HepG2 (cell line): Measurements from ENCODE around the gene VPS54. TPM values are rescaled to one million over a fixed set of nuclear protein-coding genes. Genes with fewer than 3 reads are reported as not detected.
A peak's percentile ranks its signal among the peaks of the same experiment; 100 is the strongest.

ENCODE experiments used
- FOXK1 ChIP-seq: sonication (generic); formaldehyde crosslinking; IDR thresholded peaks from 2 replicates; pipeline ENCODE4 v1.4.0; 2020; ENCODE audit warnings: low read depth, missing genetic modification reagents, borderline replicate concordance
- HOMEZ ChIP-seq: IDR thresholded peaks from 2 replicates; pipeline ENCODE4 v1.6.1; 2016; ENCODE audit warnings: low read depth
- KLF16 ChIP-seq, 2 experiments: sonication (generic) in 1 of 2; formaldehyde crosslinking in 1 of 2; IDR thresholded peaks; 2 replicates each; pipeline versions ENCODE4 v1.6.1 to v1.8.0; 2016 to 2023; ENCODE audit warnings: missing genetic modification reagents in 2 of 2, missing compliant biosample characterization in 1 of 2
- MLLT10 ChIP-seq: sonication (generic); formaldehyde crosslinking; IDR thresholded peaks from 2 replicates; pipeline ENCODE4 v1.4.0; 2020; ENCODE audit warnings: missing genetic modification reagents
- MXD3 ChIP-seq: IDR thresholded peaks from 2 replicates; pipeline ENCODE4 v1.6.1; 2016; ENCODE audit warnings: mild to moderate bottlenecking, missing biosample characterization, missing genetic modification reagents
- NFYC ChIP-seq: IDR thresholded peaks from 2 replicates; pipeline ENCODE4 v1.6.1; 2016; ENCODE audit warnings: missing genetic modification reagents, missing compliant biosample characterization
- SNAPC4 ChIP-seq: sonication (generic); formaldehyde crosslinking; IDR thresholded peaks from 2 replicates; pipeline ENCODE4 v1.4.0; 2020; ENCODE audit warnings: mild to moderate bottlenecking, missing genetic modification reagents
- USF2 ChIP-seq, 2 experiments: sonication (generic) in 1 of 2; formaldehyde crosslinking in 1 of 2; IDR thresholded peaks; 2 replicates each; pipeline versions ENCODE4 v1.5.1 to v1.6.1; 2011 to 2020; ENCODE audit warnings: borderline replicate concordance in 1 of 2, low read depth in 1 of 2, low read length in 1 of 2, mild to moderate bottlenecking in 1 of 2, missing genetic modification reagents in 1 of 2, moderate library complexity in 1 of 2
- ZFP90 ChIP-seq: sonication (generic); formaldehyde crosslinking; IDR thresholded peaks from 2 replicates; pipeline ENCODE4 v1.8.0; 2022; ENCODE audit warnings: missing genetic modification reagents, mild to moderate bottlenecking, inconsistent platforms, borderline replicate concordance
- ZNF512B ChIP-seq: sonication (generic); formaldehyde crosslinking; IDR thresholded peaks from 2 replicates; pipeline ENCODE4 v1.5.1; 2020; ENCODE audit warnings: missing genetic modification reagents, mild to moderate bottlenecking, borderline replicate concordance
- ZNF546 ChIP-seq: sonication (generic); formaldehyde crosslinking; conservative IDR thresholded peaks from 2 replicates; pipeline ENCODE4 v1.8.1; 2023; ENCODE audit warnings: mild to moderate bottlenecking, missing genetic modification reagents
- ZNF549 ChIP-seq: sonication (generic); formaldehyde crosslinking; IDR thresholded peaks from 2 replicates; pipeline ENCODE4 v1.5.0; 2020; ENCODE audit warnings: missing genetic modification reagents
- ZNF572 ChIP-seq: sonication (generic); formaldehyde crosslinking; IDR thresholded peaks from 2 replicates; pipeline ENCODE4 v1.5.1; 2020; ENCODE audit warnings: mild to moderate bottlenecking, missing genetic modification reagents
- ZNF761 ChIP-seq: sonication (generic); formaldehyde crosslinking; conservative IDR thresholded peaks from 2 replicates; pipeline ENCODE4 v1.4.0; 2020; ENCODE audit warnings: mild to moderate bottlenecking, missing genetic modification reagents
- polyA plus RNA-seq, 8 experiments: library from polyadenylated mRNA; depleted of rRNA in 3 of 8; stranded (reverse) in 7 of 8; unstranded in 1 of 8; fragments of >200 nt; fragmentation: Illumina TruSeq in 4 of 8; extraction: Trizol in 4 of 8; gene quantifications; 2 replicates each; pipeline versions ENCODE4 v1.2.1 to v1.2.3, GENCODE V29; 2011 to 2016; ENCODE audit warnings: low read depth in 4 of 8, missing spikeins in 1 of 8, mixed read lengths in 1 of 8; ENCODE audit not compliant: insufficient read depth in 1 of 8
- total RNA-seq, 5 experiments: library from RNA; depleted of rRNA; stranded (reverse); fragments of >200 nt; fragmentation: Illumina TruSeq; extraction: Trizol; gene quantifications; 2 replicates each; pipeline ENCODE4 v1.2.3, GENCODE V29; 2016; ENCODE audit warnings: low read depth in 1 of 5

The VPS54 gene
- total and polyA plus RNA-seq, 2 of the 13 experiments (the other 11 are each of a cell fraction or from before 2014, with no cell fraction given): 64.7 to 77.5 TPM

- TF ChIP-seq USF2 (IDR thresholded peaks at IDR 0.05; ENCODE audit: low read depth, low read length): no peak
- no peak for TF ChIP-seq USF2 (CRISPR knock-in tag; IDR thresholded peaks at IDR 0.05; ENCODE audit: borderline replicate concordance)
- no peak for TF ChIP-seq NFYC
- peak in 1 of 2 experiments; percentile 44; a peak in 1 of 4 replicates for TF ChIP-seq KLF16 (CRISPR knock-in tag; IDR thresholded peaks at IDR 0.05)
- no peak for TF ChIP-seq ZNF512B
- peak; percentile 79 for TF ChIP-seq FOXK1
- TF ChIP-seq MLLT10: no peak
- TF ChIP-seq MXD3 (CRISPR knock-in tag): no peak
- TF ChIP-seq ZNF546 (CRISPR knock-in tag): no peak
- TF ChIP-seq ZNF761 (CRISPR knock-in tag): no peak
- TF ChIP-seq HOMEZ (CRISPR knock-in tag): peak; percentile 68
- TF ChIP-seq SNAPC4 (CRISPR knock-in tag): no peak
- no peak for TF ChIP-seq ZNF572 (CRISPR knock-in tag)
- TF ChIP-seq ZFP90 (CRISPR knock-in tag): peak; percentile 72; the same call in 1 of the 2 replicates
- TF ChIP-seq ZNF549 (CRISPR knock-in tag): no peak
Observed at GRCh38 chr2:63984606-63985359, 34.4 kb downstream of the VPS54 start (continued).
